ENCODE measurements around the gene CD6.

- TF ChIP-seq POLR2A (IDR thresholded peaks at IDR 0.05): no peak
- no peak for TF ChIP-seq CTCF (IDR thresholded peaks at IDR 0.05)
Measured at GRCh38 chr11:60970890-60971289, 590 bp upstream of the CD6 start.

All from heart left ventricle (tissue), 13 donors.